GM19463 (cell line): ENCODE results near the gene GRAMD4.

ENCODE experiments used
- ATAC-seq: cut with Tn5 transposase; IDR thresholded peaks from one replicate; pipeline ENCODE4 v1.9.1; 2021; ENCODE audit warnings: mild to moderate bottlenecking, moderate library complexity; ENCODE audit not compliant: unreplicated experiment

The GRAMD4 gene

DNA sequence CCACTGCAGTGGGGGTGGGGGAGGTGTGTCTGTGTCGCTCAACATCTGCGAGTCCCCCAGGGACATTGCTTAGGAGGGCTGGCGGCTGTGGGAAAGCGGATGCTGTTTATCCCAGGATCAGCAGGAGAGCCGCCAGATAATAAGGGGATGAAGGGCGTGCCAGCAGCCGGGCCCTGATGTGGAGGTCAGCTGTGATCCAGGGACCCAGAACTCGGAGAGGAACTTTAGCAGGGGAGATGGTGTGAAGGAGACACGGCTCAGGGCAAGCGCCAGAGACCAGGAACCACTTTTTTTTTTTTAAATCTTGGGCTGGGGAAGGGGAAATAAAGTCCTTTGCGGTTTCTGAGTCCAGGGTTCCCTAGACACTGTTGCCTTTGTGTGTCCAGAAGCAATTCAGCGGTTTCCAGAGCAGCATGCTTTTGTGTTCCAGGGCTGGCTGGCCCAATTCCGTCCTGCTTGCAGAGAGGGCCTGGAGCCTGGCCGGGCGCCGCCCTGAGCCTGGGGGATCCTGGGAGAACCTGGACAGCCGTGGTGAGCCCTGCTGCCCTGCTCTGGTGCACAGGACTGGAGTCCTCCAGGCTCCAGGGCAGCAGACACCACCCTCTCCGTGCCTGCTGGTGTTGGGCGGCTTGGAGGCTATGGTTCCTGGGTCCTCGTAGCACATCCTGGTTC, at the start of gene GRAMD4:
Gene GRAMD4 (plus strand): TSS at position 557 of the 672 bp plus-strand sequence. CDS start 6,414 bp downstream, outside the sequence.
- ATAC-seq: no peak

DNA sequence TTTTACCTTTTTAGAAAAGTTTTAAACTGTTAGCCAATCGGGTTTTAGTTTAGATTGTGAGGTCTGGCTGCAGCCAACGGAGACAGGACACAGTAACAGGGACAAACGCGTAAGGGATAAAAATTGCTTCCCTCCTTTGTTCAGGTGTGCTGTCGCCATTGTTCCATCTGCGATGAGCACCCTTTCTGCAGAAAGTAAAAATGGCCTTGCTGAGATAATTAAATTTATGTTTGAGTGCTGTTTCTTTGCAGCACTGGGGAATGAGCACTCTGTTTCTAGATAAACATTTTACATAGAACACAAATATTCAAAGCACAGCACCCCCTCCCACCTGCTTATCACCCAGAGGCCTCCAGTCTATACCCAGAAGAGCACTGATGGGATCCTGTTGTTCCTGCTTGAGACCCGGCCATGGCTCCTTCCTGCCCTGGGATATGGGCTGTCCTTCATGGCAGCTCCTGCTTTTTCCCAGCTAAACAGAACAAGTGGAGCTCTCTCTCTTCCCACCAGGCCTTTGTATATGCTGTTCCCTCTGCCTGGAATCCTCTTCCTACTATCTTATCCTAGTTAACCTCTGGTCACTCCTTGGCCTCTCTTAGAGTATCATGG, 48.4 kb upstream of the GRAMD4 start:
- no peak for ATAC-seq

DNA sequence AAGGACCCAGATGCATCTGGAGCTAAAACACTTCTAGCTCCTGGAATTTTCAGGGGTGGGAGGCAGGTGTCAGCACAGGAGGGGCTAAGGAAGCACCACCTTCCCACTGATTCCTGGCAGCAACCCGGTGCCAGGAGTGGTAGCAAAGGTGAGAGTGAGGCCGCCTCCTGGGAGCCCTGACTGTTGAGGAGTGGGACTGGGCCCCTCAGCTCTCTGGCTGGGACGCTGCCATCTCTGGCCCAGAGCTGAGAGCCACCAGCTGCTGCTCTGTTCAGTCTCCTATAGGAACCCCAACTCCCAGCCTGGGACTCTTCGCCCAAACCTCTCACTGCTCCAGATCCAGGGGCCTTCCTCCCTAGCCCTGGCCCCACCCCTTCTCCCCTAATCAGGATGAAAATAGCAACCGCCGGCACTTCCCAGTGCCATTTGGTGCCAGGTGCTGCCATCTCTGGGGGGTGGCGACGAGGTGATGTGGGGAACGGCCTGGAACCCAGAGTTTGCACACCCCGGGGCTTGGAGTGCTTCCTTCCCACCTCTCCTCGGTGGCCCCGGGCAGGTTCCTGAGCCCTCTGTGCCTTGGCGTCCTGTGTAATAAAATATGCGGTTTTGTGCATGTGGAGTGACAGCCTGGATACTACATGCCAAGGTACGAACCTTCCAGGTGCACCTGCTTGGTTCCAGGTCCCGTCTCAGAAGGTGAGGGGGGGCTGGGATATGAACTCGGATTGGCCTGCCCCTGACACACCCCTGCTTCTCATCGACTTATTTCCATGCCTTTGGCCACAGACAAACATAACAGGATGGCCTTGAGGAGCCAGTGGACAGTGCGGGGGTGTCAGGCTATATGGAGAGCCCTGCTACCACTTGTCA, 47.0 kb upstream of the GRAMD4 start:
- no peak for ATAC-seq

DNA sequence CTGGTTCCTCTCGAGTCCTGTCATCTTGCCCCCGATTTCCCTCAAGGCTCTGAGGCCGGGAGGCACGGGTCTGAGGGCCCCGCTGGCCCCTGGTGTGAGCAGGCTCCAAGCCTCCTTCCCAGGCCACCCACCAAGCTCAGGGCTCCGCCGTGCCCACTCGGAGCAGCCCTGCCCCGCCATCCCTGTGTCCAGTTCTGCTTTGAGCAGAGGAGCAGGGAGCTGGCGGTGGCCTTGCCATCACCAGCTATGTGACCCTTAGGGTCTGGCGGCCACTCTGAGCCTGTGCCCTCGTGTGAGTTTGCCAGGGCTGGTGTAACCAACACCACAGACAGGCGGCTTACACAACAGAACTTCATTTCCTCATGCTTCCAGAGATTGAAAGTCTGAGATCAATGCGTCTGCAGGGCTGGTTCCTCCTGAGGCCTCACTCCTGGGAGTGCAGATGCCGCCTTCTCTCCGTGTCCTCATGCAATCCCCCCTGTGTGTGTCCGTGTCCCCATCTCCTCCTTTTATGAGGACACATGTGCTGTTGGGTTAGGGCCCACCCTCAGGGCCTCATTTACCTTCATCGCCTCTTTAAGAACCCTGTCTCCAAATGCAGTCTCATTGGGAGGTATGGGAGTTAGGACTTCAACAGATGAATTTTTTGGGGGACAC, 46.3 kb upstream of the GRAMD4 start:
- no peak for ATAC-seq

- ATAC-seq: no peak
These were observed 45.7 kb upstream of the GRAMD4 start for GRCh38 chr22:46574438-46574992.

DNA sequence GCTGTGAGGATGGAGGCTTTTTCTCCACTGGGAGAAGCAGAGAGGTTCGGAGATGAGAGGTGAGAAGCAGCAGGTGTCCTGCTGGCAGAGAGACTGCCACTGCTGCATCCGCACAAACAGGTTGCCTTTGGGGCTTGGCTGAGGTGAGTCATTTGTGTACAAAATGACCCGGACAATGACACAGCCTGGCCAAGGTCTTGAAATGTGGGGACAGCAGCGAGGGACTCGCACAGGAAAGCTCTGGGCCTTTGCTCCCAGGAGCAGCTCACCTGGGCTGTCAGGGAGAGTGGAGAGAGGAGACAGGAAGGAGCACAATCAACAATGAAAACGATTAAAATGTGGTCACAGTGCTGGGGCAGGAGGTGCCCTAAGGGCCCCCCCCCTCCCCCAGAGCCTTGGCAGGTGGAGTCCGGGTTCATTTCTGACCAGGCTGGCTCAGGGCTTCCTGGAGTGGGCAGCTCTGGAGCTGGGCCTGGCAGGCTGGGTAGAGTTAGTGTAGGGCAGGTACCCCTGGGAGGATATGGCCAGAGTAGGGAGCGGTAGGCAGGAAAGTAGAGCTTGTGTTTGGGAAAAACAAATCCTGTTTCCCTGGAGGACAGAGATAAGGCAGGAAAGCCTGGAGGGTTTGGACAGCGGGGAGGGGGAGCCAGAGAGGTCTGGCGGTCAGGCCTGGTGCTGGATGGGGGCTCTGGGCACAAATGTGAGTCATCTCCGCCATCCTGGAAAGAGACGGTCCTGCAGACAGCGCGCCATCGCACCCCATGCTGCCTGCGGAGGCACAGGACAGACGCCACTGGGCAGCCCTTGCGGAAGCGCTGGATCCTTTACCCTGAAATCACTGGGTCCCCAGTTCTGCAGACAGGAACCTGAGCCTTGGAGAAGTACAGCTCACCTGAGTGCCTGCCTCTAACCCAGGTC, 44.9 kb upstream of the GRAMD4 start:
- ATAC-seq: no peak

- no peak for ATAC-seq
These were observed 44.2 kb upstream of the GRAMD4 start for GRCh38 chr22:46575911-46576555.

- ATAC-seq: peak; percentile 50
These were observed 43.4 kb upstream of the GRAMD4 start for GRCh38 chr22:46576556-46577367.

DNA sequence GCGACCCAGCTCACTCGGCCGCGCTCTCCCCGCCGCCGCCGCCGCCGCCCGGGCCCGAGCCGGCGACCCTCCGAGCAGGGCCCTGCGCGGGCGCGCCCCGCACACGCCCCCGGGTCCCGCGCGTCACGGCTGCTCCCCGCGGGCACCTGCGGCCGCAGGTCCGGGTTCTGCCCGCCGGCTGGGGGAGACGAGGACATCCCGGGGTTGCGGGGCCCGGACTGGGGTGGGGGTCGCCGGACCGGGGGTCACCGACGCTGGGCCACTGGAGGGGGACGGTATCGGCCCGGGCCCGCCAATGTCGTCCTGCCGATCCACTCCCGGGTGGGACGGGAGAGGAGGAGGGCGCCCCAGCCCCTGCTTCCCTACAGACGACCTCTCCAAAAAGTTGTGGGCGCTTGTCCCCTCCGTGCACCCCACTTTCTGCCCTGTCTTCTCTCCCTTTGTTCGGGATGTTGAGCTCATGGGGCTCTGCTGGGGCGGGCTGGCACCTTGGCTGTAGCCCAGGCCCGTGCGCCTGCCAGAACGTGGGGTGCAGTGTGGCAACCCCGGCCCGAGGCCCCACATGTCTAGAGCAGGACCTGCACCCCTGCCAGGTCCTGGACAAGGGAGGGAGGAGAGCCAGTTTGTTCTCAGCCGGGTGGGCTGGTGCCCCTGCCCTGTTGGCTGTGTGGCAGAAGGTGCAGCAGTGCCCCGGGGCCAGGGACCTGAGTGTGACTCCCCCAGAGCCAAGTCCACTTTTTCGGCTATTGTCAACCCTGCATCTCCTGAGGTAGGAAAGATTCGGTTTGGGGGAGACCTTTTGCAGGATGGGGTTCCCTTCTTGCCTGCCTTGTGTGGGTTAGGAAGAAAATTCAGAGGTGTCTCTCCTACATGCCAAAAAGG, 42.6 kb upstream of the GRAMD4 start:
- ATAC-seq: peak; percentile 17

DNA sequence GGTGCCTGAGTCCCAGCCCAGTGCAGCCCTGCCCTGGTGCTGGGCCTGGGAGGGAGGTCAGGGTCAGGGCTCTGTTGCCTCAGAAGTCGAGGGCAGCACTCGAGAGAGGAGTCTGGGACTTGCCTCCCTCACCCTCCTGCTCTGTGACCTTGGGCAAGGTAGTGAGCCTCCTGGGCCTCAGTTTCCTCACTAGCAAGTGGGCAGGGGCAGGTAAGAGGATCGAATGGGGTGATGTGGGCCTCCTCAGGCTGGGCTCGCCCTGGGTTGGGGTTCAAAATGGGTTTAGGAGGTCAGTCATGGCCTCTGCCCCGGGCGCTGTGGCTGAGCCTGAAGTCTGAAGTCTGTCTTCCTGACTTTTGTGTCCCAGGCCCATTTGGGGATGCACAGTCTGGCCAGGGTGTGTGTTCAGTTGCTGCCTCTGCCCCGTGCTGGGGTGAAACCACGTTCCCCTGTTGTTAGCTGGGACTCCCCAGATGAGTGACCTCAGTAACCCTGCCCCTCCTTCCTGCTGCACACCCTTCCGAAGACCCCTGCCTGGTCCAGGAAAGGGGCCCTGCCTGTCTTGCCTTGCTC, 41.8 kb upstream of the GRAMD4 start:
- no peak for ATAC-seq

DNA sequence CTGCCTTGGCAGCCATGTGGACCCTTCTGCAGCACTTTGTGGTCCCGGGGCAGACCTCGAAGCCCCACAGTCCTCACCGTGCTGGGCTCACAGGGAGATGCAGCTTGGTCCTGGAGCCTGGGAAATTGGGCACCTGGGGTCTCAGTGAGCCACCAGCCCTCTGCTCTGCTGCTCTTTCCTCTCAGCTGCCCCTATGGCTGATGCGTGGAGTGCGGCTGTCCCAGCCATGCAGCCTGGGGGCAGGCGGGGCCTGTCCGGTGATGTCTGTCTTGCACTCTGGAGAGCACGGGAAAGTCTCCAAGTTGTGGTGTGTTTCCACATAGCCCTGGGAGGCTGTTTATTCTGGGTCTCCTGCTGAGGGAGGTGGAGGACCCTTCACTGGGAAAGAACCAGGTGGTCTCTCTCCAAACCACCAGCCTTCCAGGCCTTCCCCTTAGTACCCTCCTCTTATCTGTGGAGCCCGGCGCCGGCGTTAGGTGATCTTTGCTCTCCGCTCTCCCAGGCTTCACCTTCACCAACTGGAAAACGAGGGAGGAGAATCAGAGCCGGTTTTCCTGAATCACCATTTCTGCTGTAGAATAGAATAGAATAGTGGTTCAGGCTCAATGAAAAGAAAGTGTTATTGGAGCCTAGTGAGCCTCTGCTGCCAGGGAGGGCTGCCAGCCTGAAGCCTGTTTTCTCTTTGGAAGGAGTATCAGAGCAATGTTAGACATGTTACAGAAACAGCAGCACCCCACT, 41.2 kb upstream of the GRAMD4 start:
- no peak for ATAC-seq

DNA sequence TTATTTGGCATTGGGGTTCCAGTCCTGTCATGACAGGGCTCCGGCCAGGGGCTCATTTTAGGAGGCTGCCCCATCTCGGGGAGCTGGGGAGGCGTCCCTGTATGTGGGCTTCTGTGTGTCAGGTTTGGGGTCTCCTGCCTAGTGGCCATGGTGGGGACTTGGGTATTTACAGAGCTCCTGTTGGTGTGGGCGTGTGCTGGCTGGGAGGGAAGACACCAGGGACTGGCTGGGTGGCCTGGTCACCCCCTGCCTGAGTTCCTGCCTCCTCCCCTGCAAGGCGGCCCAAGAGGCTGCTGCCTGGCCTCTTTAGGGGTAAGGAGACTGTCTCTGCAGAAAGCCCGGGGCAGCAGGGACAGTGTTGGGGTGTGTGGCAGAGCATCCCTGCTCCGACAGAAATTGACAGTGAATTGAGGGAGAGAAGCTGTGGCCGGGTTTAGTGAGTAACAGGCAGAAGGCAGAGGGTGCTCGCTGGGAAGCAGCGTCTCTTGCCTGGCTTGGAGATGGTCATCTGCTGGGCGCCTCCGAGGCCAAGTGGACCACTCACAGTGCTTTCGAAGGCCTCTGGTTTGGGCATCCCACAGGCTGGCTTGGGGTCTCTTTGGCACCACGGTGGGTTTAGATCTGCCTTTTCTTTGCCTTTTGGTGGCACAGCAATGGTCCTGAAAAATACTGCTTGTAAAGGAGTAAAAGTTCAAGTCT, 40.3 kb upstream of the GRAMD4 start:
- no peak for ATAC-seq

- ATAC-seq: no peak
These were observed 39.1 kb upstream of the GRAMD4 start for GRCh38 chr22:46580940-46581537.

DNA sequence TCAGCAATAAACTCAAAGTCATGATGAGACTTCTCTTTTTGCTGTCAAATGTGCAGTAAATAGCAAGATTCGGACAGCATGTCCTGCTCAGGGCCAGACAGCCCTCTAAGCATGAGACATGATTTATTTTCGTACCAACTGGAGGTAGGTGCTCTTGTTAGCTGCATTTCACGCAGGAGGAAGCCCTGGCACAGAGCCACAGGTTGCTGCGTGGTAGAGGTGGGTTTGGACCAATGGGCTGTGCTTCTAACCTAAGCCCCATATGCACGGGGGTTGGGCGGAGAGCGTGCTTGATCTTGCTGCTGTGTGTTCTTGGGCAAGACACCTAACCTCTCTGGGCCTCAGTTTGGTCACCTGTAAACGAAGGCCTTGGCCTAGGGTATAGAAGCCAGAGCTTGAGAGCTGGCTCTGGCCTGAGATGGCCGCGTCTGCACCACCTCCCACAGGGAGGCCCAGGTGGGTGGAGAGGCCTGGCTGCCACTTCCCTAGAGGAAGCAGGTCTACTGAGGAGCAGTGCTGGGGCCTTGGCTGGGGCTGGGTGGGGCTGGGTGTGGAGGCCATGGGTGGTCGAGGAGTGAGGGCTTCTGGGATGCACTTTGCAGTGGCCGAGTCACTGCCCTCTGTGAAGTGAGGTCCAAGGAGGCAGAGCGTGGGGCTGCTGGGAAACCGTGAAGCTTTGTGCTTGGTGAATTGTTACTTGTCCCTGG, 38.5 kb upstream of the GRAMD4 start:
- no peak for ATAC-seq
